Measurements from ENCODE around the gene ADAMTS17.

GRCh38 chr15:100061944-100062343, 279.8 kb downstream of the ADAMTS17 start:
- TF ChIP-seq YY1 (IDR thresholded peaks at IDR 0.05; ENCODE audit: insufficient read depth, insufficient read length): no peak
- TF ChIP-seq ZNF274 (IDR thresholded peaks at IDR 0.05; ENCODE audit: low read depth, low read length): no peak
